HG03558 (cell line): ENCODE data around the gene ZNF784.
"Not testable (repeated sequence)": the region's sequence is repeated elsewhere in the genome, so short reads cannot be mapped to it uniquely, and the experiment has no call there.

Experiments used
- ATAC-seq: cut with Tn5 transposase; IDR thresholded peaks from one replicate; pipeline ENCODE4 v1.9.1; 2021; ENCODE audit warnings: moderate number of reproducible peaks; ENCODE audit not compliant: unreplicated experiment; ENCODE audit errors: extremely low read depth

The ZNF784 gene

DNA sequence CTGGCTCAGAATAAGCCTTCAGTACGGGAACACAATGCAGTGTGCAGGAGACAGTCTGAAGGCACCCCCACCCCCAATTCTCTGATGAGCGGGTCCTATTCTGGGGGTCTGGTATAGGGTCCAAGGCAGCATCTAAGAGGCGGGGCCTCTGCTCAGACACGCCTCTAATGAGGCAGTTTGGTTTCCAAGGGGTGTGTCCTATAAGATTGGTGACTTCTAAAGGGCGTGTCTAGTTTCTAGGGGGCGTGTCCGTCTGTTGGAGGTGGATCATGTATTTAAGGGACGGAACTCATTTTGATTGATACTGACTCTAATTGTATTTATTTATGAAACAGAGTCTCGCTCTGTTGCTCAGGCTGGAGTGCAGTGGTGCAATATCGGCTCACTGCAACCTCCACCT is 33.7 kb downstream of the ZNF784 start:
- ATAC-seq: no peak

DNA sequence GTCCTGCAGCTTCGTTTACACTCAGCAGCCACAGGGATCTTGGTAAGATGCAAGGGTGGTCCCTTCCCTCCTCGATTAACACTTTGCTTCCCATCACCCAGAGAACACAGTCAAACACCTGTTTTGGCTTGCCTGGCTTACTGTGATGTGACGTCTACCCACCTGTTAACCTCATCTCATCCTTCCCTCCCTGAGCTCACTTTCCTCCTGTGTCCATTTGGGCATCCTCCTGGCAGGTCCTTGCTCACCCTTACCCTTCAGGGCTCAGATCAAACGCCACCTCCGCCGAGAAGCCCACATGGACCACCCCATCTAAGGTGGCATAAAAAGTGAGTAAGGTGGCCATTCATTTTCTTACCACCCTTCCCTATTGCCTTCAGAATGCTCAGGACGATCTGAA is 34.3 kb downstream of the ZNF784 start:
- ATAC-seq: no peak

DNA sequence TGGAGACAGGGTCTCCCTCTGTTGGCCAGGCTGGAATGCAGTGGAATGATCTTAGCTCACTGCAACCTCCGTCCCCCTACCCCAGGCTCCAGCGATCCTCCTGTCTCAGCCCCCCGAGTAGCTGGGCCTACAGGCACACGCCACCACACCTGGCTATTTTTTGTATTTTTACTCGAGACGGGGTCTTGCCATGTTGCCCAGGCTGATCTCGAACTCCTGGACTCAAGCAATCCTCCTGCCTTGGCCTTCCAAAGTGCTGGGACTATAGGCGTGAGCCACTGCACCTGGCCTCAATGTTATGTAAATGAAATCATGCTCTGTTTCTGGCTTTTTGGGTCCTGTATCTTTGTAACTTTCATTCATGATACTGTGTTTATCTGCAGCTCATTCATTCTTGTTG is 35.6 kb downstream of the ZNF784 start:
- no peak for ATAC-seq

DNA sequence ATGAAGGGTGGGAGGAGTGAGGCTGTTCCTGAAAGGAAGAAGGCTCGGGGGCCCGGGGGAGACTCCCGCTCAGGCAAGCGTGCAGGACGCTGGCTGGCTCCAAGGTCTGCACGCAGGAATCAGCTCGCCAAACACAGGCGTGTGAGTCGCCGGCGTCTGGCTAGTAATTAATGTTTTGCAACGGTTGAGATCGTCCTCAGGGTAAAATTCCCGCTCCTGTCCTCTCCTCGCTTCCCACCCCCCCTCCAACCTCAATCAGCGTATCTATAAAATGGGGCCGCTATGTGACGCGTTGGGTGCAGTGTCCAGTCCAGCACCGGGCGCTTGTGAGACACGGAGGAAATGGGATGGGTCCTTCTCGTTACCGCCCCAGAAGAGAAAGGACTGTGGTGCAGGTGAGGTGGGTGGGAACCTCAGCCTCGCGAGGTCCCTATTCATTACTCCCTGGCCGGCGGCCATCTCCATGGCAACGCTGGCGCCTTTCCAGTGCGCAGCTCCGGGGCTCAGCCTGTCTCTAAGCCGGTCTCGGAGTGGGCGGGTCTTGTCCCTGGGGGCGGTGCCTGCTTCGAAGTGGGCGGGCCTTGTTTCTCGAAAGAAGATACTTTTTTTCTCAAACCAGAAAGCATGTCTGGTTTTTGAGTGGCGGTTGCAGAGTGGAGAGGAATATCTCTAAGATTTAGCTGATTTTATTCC is 37.2 kb downstream of the ZNF784 start:
- ATAC-seq: peak; percentile 65

DNA sequence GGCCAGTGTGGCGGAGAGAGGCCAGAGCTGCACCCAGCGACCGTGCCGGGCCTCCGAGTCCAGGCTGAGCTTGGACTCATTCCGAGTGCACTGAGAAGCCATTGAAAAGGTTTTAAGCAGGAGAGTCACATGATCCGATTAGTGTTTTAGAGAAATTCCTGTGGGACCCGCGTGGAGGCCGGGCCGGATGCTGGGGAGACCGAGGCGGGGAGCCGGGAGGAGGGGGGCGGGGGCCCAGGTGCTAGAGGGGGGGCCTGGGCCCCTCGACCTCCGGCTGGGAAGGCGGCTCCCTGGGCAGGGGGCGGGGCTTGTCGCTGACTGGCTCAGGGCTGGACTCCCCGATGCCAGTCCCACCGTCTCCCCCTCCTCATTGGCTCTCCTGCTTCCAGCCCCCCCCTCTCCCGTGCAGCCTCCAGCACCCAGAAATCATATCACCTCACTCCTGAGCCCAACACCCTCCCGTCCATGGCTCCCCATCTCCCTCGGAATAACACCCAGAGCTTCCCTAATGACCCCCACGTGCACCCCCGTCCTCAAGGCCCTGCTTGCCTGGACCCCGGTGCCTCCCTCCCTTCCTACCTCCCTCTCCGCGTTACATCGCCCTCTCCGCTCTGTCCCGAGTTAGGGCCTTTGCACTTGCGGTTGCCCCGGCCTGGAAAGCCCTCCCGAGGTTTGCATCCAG is 38.6 kb downstream of the ZNF784 start:
- no peak for ATAC-seq

DNA sequence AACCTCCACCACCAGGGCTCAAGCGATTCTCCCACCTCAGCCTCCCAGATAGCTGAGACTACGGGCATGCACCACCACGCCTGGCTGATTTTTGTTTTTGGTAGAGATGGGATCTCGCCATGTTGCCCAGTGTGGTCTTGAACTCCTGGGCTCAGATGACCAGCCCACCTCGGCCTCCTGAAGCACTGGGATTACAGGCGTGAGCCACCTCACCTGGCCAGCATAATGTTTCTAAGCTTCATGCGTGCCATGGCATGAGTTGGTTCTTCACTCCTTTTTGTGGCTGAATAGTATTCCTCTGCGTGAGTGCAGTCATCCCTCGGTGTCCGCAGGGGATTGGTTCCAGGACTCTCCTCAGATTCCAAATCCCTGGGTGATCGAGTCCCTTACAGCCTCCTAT is 39.5 kb downstream of the ZNF784 start:
- ATAC-seq: no peak

DNA sequence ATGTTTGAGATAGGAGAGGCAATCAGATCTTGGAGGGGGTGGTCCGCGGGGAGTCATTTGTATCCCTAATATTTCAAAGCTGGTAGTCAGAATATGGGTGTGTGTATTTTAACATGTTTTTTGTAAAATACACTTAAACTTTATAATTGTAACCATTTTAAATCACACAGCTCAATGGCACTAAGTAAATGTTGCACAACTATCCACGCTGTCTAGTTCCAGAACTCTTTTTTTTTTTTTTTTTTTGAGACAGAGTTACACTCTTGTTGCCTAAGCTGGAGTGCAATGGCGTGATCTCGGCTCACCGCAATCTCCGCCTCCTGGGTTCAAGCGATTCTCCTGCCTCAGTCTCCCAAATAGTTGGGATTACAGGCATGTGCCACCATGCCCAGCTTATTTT is 40.5 kb downstream of the ZNF784 start:
- not testable (repeated sequence) for ATAC-seq

DNA sequence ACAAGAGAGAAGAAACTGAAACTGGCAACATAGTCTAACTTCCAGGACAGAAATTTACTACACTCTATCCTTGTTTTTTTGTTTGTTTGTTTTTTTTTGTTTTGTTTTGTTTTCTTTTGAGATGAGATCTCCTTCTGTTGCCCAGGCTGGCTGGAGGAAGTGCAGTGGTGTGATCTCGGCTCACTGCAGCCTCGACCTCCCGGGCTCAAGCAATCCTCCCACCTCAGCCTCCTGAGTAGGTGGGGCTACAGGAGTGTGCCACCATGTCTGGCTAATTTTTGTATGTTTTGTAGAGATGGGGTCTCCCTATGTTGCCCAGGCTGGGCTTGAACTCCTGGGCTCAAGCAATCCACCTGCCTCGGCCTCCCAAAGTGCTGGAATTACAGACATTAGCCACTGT is 42.1 kb downstream of the ZNF784 start:
- ATAC-seq: not testable (repeated sequence)

DNA sequence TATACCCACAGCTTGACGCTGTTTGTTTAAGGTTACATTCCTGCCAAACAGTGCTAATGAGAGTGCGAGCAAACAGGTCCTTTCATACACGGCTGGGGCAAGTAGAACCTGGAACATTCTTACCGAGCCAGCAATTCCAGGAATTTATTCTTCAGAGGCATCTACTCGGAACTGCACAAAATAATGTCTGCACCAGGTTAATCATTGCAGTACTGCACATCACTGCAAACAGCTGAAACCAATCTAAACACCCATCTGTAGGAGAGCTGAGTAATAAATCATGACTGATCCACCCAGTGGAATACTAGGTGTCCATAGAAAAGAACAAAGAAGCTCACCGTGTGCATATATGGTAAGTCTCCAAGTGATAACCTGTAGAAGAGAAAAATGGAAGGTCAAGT is 42.5 kb downstream of the ZNF784 start:
- no peak for ATAC-seq

DNA sequence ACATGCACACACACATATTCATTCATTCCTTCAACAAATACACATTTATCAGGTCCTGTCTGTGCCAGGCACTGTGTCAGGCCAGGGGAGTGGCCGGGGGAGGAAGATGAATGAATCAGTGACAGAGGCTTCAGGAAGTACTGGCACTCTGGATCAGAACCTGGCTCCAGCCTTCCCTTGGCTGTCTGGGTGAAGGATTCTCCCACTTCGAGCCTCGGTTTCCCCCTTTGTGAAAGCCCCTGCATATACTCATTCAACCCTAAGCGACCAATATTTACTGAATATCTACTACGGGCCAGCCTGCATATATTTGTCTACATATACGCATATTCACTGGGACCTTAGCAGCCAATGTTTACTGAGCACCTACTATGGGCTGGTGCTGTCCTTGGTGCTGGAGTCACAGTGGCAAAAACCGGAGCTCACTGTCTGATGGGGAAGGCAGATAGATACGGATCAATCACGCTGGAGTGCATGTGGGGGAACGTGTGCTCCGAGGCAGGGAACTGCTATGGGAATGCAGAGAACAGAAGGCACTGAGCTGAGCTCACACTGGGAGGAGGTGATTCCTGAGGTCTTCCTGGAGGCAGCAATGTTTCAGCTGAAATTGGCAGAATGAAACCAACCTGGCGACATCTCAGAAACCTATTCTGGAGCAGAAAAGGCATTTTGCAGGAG is 43.1 kb downstream of the ZNF784 start:
- ATAC-seq: no peak

DNA sequence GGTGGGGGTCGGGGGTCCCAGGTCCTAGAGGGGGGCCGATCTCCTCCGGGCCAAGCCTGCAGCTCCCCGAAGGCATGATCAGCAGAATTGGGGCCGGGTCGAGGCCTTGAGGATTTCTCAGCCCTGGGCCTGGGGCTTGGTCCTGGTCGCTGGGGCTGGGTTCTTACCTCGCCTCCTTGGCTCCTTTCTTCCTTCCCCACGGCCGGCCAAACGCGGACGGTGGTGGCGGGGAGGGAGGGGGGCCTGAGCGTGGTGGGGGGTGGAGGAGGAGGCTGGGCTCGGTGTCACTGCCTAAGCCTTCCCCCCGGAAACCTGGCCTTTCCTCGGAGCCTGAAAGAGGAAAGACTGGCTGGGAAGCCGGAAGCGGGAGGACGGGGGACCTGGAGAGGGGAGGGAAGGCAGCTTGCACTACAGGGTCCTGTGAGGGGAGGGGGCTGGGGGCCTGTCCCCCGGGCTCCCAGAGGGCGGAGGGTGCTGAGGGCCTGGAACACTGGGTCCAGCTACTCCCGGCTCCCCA is 43.7 kb downstream of the ZNF784 start, which contains the start of gene ZNF579:
Gene ZNF579 (minus strand): TSS at position 221 of the 517 bp plus-strand sequence. CDS start 1,209 bp downstream, outside the sequence.
- no peak for ATAC-seq

DNA sequence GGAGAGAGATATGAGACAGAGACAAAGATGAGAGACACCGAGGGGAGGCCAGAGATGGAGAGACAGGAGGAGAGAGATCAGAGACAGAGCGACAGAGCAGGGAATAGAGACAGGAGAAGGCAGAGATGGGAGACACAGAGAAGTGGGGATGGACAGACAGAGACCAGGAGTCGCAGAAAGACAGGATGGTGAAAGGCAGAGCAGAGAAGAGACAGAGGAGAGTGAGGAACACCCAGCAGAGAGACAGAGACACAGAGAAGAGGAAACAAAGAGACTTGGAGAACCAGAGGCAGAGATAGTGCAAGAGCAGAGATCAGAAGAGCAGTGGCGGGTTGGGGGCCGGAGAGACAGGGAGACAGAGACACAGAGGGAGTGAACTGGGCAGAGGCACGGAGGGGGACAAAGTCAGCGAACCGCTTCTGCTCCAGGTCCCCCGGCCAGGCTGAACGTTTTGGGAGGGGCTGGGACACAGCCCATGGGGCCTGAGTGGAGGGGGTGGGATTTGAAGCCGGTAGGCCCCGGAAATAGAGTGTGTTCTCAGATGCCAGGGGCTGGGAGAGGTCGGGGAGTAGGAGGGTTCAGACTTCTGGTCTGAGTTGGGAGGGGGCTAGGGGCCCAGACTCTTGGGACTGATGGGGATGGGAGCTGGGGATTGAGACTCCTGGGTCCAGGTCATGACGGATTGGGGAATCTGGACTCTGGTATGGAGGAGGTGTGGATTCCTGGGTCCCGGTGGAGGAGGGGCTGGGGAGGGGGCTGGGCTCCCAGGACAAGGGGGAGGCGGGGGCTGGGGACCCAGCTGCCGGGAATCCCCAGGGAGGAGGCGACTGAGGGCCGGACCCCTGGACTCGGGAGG is 44.4 kb downstream of the ZNF784 start:
- no peak for ATAC-seq

DNA sequence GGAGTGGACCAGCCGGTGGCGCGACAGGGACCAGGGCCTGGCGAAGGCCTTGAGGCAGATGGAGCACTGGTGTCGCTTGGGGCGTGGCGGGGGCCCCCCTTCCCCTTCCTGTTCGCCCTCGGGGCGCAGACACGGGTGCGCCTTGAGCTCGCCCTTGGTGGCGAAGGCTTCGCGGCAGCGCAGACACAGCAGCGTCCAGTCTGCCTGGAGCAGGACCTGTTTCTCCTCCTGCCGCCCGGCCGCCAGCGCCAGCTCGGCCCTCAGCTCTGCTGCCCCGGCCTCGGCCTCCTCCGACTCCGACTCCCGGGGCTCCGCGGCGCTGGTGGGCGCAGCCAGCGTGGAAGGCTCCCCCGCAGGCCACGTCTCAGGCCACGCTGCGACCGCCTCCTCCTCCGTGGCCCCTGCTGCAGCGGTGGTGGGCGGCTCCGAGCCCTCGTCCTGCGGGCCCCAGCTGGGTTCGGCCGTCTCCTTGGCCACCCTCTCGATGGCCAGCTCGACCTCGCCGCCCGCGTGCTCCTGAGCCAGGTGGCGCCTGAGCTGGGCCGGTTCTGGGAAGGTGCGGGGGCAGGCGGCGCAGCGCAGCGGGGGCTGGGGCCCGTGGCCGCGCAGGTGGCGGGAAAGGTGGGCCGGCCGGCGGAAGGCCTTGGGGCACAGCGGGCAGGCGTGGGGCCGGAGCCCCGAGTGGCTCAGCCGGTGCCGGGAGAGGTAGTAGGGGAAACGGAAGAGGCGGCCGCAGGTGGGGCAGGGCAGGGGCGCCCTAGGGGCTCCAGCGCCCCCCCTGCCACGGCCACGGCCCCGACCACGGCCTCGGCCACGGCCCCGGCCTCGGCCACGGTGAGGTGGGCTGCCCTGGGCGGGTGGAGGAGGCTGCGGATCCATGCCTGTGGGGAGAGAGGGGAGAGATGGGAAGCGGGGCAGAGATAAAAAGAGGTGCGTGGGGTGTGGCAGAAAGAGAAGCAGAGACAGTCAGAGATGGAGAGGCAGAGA is 45.3 kb downstream of the ZNF784 start:
- ATAC-seq: no peak

DNA sequence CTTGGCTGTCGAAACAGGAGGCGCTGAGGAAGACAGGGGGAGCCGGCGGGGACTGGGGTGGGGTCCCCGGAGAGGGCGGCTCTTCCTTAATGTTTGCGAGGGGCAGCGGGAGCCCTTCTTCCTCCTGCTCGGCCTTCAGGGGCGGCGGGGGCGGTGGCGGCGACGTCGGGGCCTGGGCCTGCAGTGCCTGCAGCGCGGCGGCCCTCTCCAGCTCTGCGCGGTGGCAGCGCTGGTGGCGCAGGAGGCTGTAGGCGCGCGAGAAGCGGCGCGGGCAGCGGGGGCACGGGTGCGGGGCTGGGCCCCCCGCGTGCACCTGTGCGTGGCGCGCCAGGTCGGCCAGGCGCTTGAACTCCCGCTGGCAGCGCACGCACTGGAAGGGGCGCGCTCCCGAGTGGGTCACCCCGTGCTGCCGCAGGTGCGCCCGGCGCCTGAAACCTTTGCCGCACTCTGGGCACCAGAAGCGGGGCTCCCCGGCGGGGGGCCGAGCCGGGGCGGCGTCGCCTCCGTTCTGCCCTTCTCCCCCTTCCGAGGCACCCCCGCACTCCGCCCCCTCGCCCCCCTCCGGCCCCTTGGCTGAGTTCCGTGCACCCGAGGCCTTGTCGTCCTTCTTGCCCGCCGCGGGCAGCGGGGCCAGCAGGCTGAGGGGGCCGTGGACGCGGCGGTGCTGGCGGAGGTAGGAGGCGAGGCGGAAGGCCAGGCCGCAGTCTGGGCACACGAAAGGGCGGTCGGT is 46.2 kb downstream of the ZNF784 start:
- ATAC-seq: no peak

DNA sequence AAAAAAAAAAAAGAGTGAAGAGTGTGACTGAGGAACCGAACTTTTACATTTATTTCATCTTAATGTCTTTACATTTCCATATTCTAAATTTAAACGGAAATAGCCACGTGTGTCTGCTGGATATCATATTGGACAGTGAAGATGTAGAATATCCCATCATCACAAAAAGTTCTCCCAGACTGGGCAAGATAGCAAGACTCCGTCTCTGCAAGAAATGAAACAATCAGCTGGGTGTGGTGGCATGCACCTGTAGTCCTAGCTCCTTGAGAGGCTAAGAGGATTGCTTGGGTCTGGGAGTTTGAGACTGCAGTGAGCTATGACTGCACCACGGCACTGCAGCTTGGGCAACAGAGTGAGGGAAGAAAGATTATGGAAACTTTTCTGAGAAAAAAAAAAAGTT is 47.6 kb downstream of the ZNF784 start:
- ATAC-seq: no peak

DNA sequence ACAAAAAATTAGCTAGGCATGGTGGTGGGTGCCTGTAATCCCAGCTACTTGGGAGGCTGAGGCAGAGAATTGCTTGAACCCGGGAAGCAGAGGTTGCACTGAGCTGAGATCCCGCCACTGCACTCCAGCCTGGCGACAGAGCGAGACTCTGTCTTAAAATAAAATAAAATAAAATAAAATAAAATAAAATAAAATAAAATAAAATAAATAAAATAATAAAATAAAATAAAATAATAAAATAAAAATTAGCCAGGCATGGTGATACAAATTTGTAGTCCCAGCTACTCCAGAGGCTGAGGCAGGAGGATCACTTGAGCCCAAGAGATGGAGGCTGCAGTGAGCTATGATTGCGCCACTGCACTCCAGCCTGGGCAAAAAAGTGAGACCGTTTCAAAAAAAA is 50.4 kb downstream of the ZNF784 start:
- ATAC-seq: not testable (repeated sequence)
